Liver (tissue), 9 donors: Measurements from ENCODE around the gene NOL4. TPM values are rescaled to one million over a fixed set of nuclear protein-coding genes. Genes with fewer than 3 reads are reported as not detected.
"Not testable (repeated sequence)": the region's sequence is repeated elsewhere in the genome, so short reads cannot be mapped to it uniquely, and the experiment has no call there.

Experiments
- DNase-seq: peaks from one replicate; pipeline ENCODE4 v3.0.0-alpha.2; 2017; ENCODE audit warnings: low spot score
- H3K27ac ChIP-seq, 2 donors: one replicate each; pipeline ENCODE4 v1.7.0; 2013; ENCODE audit warnings: inconsistent platforms in 2 of 2, low read length in 2 of 2, control low read depth in 1 of 2, low read depth in 1 of 2, mild to moderate bottlenecking in 1 of 2
- H3K27me3 ChIP-seq, 4 donors: one replicate each; pipeline versions ENCODE4 v1.6.1 to v1.7.0; 2013; ENCODE audit warnings: low read length in 3 of 4, inconsistent platforms in 1 of 4, mild to moderate bottlenecking in 1 of 4, moderate library complexity in 1 of 4; ENCODE audit not compliant: control insufficient read depth in 4 of 4, insufficient read depth in 4 of 4
- H3K36me3 ChIP-seq, 4 donors: one replicate each; pipeline versions ENCODE4 v1.6.1 to v1.7.0; 2013; ENCODE audit warnings: low read length in 3 of 4, mild to moderate bottlenecking in 3 of 4, low read depth in 1 of 4, moderate library complexity in 1 of 4; ENCODE audit not compliant: control insufficient read depth in 4 of 4, insufficient read depth in 3 of 4
- H3K4me1 ChIP-seq, 4 donors: one replicate each; pipeline versions ENCODE4 v1.6.1 to v1.7.0; 2013; ENCODE audit warnings: low read length in 3 of 4, mild to moderate bottlenecking in 3 of 4, moderate library complexity in 1 of 4; ENCODE audit not compliant: control insufficient read depth in 4 of 4, insufficient read depth in 4 of 4
- H3K4me3 ChIP-seq, 3 donors: one replicate each; pipeline versions ENCODE4 v1.6.1 to v1.7.0; 2013; ENCODE audit warnings: low read length in 3 of 3, control low read depth in 1 of 3, low read depth in 1 of 3, mild to moderate bottlenecking in 1 of 3
- H3K9ac ChIP-seq, 2 donors: one replicate each; pipeline ENCODE4 v1.7.0; 2013; ENCODE audit warnings: low read length in 2 of 2, mild to moderate bottlenecking in 2 of 2, moderate library complexity in 2 of 2, control low read depth in 1 of 2, low read depth in 1 of 2
- H3K9me3 ChIP-seq, 4 donors: one replicate each; pipeline versions ENCODE4 v1.6.1 to v1.7.0; 2013; ENCODE audit warnings: low read length in 3 of 4; ENCODE audit not compliant: control insufficient read depth in 4 of 4
- ATF3 ChIP-seq: IDR thresholded peaks from 2 replicates; pipeline ENCODE4 v1.6.1; 2016; ENCODE audit warnings: antibody characterized with exemption
- CTCF ChIP-seq: fragments of 150-350 bp; IDR thresholded peaks from 2 replicates; pipeline ENCODE4 v1.5.1; 2017; ENCODE audit warnings: improper control_type of control experiment, low read depth, low read length; ENCODE audit not compliant: missing input control
- EGR1 ChIP-seq, 2 donors: IDR thresholded peaks; 2 replicates each; pipeline ENCODE4 v1.6.1; 2016 to 2018; ENCODE audit warnings: antibody characterized with exemption in 2 of 2, low read depth in 2 of 2
- FOXA1 ChIP-seq: IDR thresholded peaks from 2 replicates; pipeline ENCODE4 v1.6.1; 2016; ENCODE audit warnings: antibody characterized with exemption
- GABPA ChIP-seq, 2 donors: IDR thresholded peaks in 1 of 2; conservative IDR thresholded peaks in 1 of 2; 2 replicates each; pipeline ENCODE4 v1.6.1; 2016; ENCODE audit warnings: antibody characterized with exemption in 2 of 2, mild to moderate bottlenecking in 1 of 2, moderate library complexity in 1 of 2
- HNF4A ChIP-seq, 2 donors: conservative IDR thresholded peaks; 2 replicates each; pipeline ENCODE4 v1.6.1; 2016; ENCODE audit warnings: antibody characterized with exemption in 2 of 2, mild to moderate bottlenecking in 2 of 2
- HNF4G ChIP-seq: IDR thresholded peaks from 2 replicates; pipeline ENCODE4 v1.6.1; 2016; ENCODE audit warnings: antibody characterized with exemption
- JUND ChIP-seq, 2 donors: IDR thresholded peaks; 2 replicates each; pipeline ENCODE4 v1.6.1; 2016; ENCODE audit warnings: antibody characterized with exemption in 2 of 2
- MAX ChIP-seq: IDR thresholded peaks from 2 replicates; pipeline ENCODE4 v1.6.1; 2016; ENCODE audit warnings: antibody characterized with exemption
- NR2F2 ChIP-seq: IDR thresholded peaks from 2 replicates; pipeline ENCODE4 v1.6.1; 2016; ENCODE audit warnings: antibody characterized with exemption
- RAD21 ChIP-seq, 2 donors: IDR thresholded peaks; 2 replicates each; pipeline ENCODE4 v1.6.1; 2016; ENCODE audit warnings: antibody characterized with exemption in 2 of 2, mild to moderate bottlenecking in 2 of 2
- RXRA ChIP-seq, 2 donors: IDR thresholded peaks; 2 replicates each; pipeline ENCODE4 v1.6.1; 2017 to 2018; ENCODE audit warnings: antibody characterized with exemption in 2 of 2, mild to moderate bottlenecking in 1 of 2
- SP1 ChIP-seq: IDR thresholded peaks from 2 replicates; pipeline ENCODE4 v1.6.1; 2018; ENCODE audit warnings: antibody characterized with exemption, mild to moderate bottlenecking
- YY1 ChIP-seq: IDR thresholded peaks from 2 replicates; pipeline ENCODE4 v1.6.1; 2016; ENCODE audit warnings: antibody characterized with exemption, mild to moderate bottlenecking
- ZBTB33 ChIP-seq: IDR thresholded peaks from 2 replicates; pipeline ENCODE4 v1.6.1; 2016; ENCODE audit warnings: antibody characterized with exemption
- WGBS: extraction: QIAGEN DNeasy Blood & Tissue Kit; methylation state at CpG from one replicate; pipeline ENCODE4 v1.1.7; 2013; 5-methylcytosine and 5-hydroxymethylcytosine counted together
- polyA plus RNA-seq, 2 donors: library from polyadenylated mRNA; stranded (reverse) in 1 of 2; unstranded in 1 of 2; fragments of 200-250 nt in 1 of 2; fragments of >200 nt in 1 of 2; fragmentation: Nextera tagmentation in 1 of 2; extraction: Ambion mirVana in 1 of 2; gene quantifications; one replicate each; pipeline versions ENCODE4 v1.2.1 to v1.2.3, GENCODE V29; 2013 to 2015
- total RNA-seq, 2 donors: library from RNA; depleted of rRNA; stranded (reverse); fragments of >200 nt; gene quantifications; one replicate each; pipeline ENCODE4 v1.2.3, GENCODE V29; 2014
- donor health status: healthy.
- donor health status: healthy.
- donor health status: healthy.
- donor health status: healthy.
- donor health status: healthy.

Gene NOL4
- total and polyA plus RNA-seq, 4 donors, result 0.03 to 0.65 (median 0.16) TPM

- TF ChIP-seq CTCF, result no peak
- no peak for TF ChIP-seq YY1
- TF ChIP-seq RAD21 (IDR thresholded peaks at IDR 0.05), result no peak
These were observed 18.0 kb upstream of the NOL4 start (continued) for GRCh38 chr18:34242739-34243138.

GRCh38 chr18:34233781-34234388 lies 9.2 kb upstream of the NOL4 start:
- 96% methylated on average over 39 of the region's 39 CpGs for WGBS
- not testable (repeated sequence) for H3K4me3 ChIP-seq, H3K9me3 ChIP-seq, DNase-seq, H3K36me3 ChIP-seq, H3K27me3 ChIP-seq, H3K27ac ChIP-seq, H3K9ac ChIP-seq, H3K4me1 ChIP-seq

GRCh38 chr18:34225218-34225553 lies 473 bp upstream of the NOL4 start:
- Histone ChIP-seq H3K9ac (no peak overlapping the region), H3K27ac (no peak overlapping the region), H3K4me3 (no peak overlapping the region), H3K27me3 (peaks cover 0 to 11% (median 5%) of the 10 kb centered on the region in 4 donors), H3K9me3 (no peaks in the 10 kb centered on the region), H3K4me1 (peaks cover 8 to 33% (median 31%) of the 10 kb centered on the region in 4 donors), H3K36me3 (no peaks in the 10 kb centered on the region)
- WGBS, result 22% methylated on average over 3 of the region's 3 CpGs
- no peak for TF ChIP-seq EGR1 (IDR thresholded peaks at IDR 0.05; ENCODE audit: low read depth in 2 of 2)
- no peak for TF ChIP-seq ZBTB33
- TF ChIP-seq CTCF, result no peak
- no peak for TF ChIP-seq RXRA (IDR thresholded peaks at IDR 0.05)
- no peak for TF ChIP-seq SP1
- TF ChIP-seq HNF4G, result no peak
- no peak for TF ChIP-seq ATF3
- TF ChIP-seq MAX, result no peak
- no peak for TF ChIP-seq FOXA1
- TF ChIP-seq JUND (IDR thresholded peaks at IDR 0.05), result no peak
- TF ChIP-seq GABPA (IDR thresholded peaks at IDR 0.05 in 1 of 2, conservative IDR thresholded peaks at IDR 0.05 in 1 of 2), result no peak
- TF ChIP-seq HNF4A (conservative IDR thresholded peaks at IDR 0.05), result no peak
- TF ChIP-seq RAD21 (IDR thresholded peaks at IDR 0.05), result no peak
- no peak for TF ChIP-seq YY1
- TF ChIP-seq NR2F2, result no peak
- DNase-seq, result no peak
